Measurements from ENCODE around the gene PGK1. TPM values are rescaled to one million over a fixed set of nuclear protein-coding genes. Genes with fewer than 3 reads are reported as not detected.

PGK1 gene
- total and polyA plus RNA-seq, 9 of the 15 experiments (the other 6 are each of a cell fraction or from before 2014, with no cell fraction given), result 199 to 1,378 (median 378) TPM

DNA sequence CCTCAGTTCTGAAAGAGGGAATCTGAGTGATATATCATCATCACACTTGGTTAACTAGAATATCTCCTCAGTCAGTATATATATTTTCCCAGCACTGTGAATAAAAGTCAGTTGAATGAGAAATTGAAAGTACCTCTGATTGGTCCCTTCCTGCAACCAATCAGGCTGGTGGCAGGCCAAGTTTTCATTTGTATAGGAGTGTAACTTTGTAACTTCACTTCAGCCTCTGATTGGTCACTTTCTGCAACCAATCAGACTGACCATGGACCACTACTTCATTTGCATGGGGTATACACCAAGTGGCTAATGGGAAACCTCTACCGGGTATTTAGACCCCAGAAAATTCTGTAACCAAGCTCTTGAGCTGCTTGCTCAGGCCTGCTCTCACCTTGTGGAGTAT is 2.0 kb upstream of the PGK1 start:
- WGBS (ENCODE audit: insufficient coverage, low coverage, missing lambda C conversion rate), result no CpG with 5 or more reads among the region's 1 CpG
- ChIA-PET POLR2A (no interaction called here), CTCF (ENCODE audit: low intra/inter-chr PET ratio) (no interaction called here)
- H3K79me2 ChIP-seq (ENCODE audit: control insufficient read depth, insufficient read depth, low read length), result peaks cover 31% of the 10 kb centered on the region
- no TSS peak for BruUV-seq (replicated peaks)
- in situ Hi-C loops (cut with MboI), result no loop called here
- no peak overlapping the region for H3K4me2 ChIP-seq (ENCODE audit: insufficient read depth, low read length)
- no peak overlapping the region for H2AFZ ChIP-seq (ENCODE audit: low read depth, low read length)
- H4K20me1 ChIP-seq (replicated peaks; ENCODE audit: control insufficient read depth, insufficient read depth, low read length), result peaks cover 22% of the 10 kb centered on the region
- no peak for DNase-seq (ENCODE audit: extremely low read depth in 1 of 4, low spot score in 3 of 4)
- no peaks in the 10 kb centered on the region for H3K27me3 ChIP-seq (ENCODE audit: control insufficient read depth in 2 of 2, insufficient read depth in 2 of 2, low read length in 2 of 2)
- H3K9me1 ChIP-seq (ENCODE audit: control insufficient read depth, insufficient read depth, low read length), result no peaks in the 10 kb centered on the region
- no peak overlapping the region for H3K4me3 ChIP-seq
- FAIRE-seq, result no peak
- intact Hi-C loops (cut with micrococcal nuclease), result loop anchor here (5.0 kb wide), 1 partner anchor 205 kb away; the partner anchor contains the start of genes COX7B and MAGT1
- no peak overlapping the region for H3K27ac ChIP-seq (ENCODE audit: extremely low read depth, low read depth, low read length)
- ATAC-seq, result no peak
- H3K4me1 ChIP-seq (replicated peaks in 1 of 2; ENCODE audit: control insufficient read depth in 2 of 2, insufficient read depth in 2 of 2, low read length in 2 of 2), result peaks cover 5 to 6% of the 10 kb centered on the region in 2 experiments; a peak in 3 of 5 replicates
- H3K9ac ChIP-seq (ENCODE audit: insufficient read depth in 1 of 2, low read depth in 2 of 2, low read length in 2 of 2), result no peak overlapping the region
- H3K36me3 ChIP-seq (ENCODE audit: control insufficient read depth, insufficient read depth, low read length), result peaks cover 22% of the 10 kb centered on the region
- H3K9me3 ChIP-seq (replicated peaks; ENCODE audit: control insufficient read depth, insufficient read depth, low read depth, low read length), result no peaks in the 10 kb centered on the region
- TF ChIP-seq, protein P1, sequence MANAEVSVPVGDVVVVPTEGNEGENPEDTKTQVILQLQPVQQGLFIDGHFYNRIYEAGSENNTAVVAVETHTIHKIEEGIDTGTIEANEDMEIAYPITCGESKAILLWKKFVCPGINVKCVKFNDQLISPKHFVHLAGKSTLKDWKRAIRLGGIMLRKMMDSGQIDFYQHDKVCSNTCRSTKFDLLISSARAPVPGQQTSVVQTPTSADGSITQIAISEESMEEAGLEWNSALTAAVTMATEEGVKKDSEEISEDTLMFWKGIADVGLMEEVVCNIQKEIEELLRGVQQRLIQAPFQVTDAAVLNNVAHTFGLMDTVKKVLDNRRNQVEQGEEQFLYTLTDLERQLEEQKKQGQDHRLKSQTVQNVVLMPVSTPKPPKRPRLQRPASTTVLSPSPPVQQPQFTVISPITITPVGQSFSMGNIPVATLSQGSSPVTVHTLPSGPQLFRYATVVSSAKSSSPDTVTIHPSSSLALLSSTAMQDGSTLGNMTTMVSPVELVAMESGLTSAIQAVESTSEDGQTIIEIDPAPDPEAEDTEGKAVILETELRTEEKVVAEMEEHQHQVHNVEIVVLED (CRISPR knock-in tag; IDR thresholded peaks at IDR 0.05), result no peak
- no peak for TF ChIP-seq SP1 (CRISPR knock-in tag; IDR thresholded peaks at IDR 0.05)
- no peak for TF ChIP-seq ETV5 (CRISPR knock-in tag; IDR thresholded peaks at IDR 0.05; ENCODE audit: low read depth)
- TF ChIP-seq, protein P2, sequence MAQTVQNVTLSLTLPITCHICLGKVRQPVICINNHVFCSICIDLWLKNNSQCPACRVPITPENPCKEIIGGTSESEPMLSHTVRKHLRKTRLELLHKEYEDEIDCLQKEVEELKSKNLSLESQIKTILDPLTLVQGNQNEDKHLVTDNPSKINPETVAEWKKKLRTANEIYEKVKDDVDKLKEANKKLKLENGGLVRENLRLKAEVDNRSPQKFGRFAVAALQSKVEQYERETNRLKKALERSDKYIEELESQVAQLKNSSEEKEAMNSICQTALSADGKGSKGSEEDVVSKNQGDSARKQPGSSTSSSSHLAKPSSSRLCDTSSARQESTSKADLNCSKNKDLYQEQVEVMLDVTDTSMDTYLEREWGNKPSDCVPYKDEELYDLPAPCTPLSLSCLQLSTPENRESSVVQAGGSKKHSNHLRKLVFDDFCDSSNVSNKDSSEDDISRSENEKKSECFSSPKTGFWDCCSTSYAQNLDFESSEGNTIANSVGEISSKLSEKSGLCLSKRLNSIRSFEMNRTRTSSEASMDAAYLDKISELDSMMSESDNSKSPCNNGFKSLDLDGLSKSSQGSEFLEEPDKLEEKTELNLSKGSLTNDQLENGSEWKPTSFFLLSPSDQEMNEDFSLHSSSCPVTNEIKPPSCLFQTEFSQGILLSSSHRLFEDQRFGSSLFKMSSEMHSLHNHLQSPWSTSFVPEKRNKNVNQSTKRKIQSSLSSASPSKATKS (CRISPR knock-in tag; IDR thresholded peaks at IDR 0.05), result no peak
- no peak for TF ChIP-seq FUS (optimal IDR thresholded peaks at IDR 0.05; ENCODE audit: low read depth, low read length)
- TF ChIP-seq, protein P3, sequence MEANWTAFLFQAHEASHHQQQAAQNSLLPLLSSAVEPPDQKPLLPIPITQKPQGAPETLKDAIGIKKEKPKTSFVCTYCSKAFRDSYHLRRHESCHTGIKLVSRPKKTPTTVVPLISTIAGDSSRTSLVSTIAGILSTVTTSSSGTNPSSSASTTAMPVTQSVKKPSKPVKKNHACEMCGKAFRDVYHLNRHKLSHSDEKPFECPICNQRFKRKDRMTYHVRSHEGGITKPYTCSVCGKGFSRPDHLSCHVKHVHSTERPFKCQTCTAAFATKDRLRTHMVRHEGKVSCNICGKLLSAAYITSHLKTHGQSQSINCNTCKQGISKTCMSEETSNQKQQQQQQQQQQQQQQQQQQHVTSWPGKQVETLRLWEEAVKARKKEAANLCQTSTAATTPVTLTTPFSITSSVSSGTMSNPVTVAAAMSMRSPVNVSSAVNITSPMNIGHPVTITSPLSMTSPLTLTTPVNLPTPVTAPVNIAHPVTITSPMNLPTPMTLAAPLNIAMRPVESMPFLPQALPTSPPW (CRISPR knock-in tag; IDR thresholded peaks at IDR 0.05), result no peak
- TF ChIP-seq ZNF644 (tag; IDR thresholded peaks at IDR 0.05; ENCODE audit: low read depth), result no peak
- TF ChIP-seq ZNF41 (CRISPR knock-in tag; conservative IDR thresholded peaks at IDR 0.05), result no peak
- no peak for TF ChIP-seq CHD1 (IDR thresholded peaks at IDR 0.05; ENCODE audit: low read length)
- no peak for TF ChIP-seq TCF3 (CRISPR knock-in tag; IDR thresholded peaks at IDR 0.05)
- TF ChIP-seq, protein P4, sequence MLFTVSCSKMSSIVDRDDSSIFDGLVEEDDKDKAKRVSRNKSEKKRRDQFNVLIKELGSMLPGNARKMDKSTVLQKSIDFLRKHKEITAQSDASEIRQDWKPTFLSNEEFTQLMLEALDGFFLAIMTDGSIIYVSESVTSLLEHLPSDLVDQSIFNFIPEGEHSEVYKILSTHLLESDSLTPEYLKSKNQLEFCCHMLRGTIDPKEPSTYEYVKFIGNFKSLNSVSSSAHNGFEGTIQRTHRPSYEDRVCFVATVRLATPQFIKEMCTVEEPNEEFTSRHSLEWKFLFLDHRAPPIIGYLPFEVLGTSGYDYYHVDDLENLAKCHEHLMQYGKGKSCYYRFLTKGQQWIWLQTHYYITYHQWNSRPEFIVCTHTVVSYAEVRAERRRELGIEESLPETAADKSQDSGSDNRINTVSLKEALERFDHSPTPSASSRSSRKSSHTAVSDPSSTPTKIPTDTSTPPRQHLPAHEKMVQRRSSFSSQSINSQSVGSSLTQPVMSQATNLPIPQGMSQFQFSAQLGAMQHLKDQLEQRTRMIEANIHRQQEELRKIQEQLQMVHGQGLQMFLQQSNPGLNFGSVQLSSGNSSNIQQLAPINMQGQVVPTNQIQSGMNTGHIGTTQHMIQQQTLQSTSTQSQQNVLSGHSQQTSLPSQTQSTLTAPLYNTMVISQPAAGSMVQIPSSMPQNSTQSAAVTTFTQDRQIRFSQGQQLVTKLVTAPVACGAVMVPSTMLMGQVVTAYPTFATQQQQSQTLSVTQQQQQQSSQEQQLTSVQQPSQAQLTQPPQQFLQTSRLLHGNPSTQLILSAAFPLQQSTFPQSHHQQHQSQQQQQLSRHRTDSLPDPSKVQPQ (CRISPR knock-in tag; IDR thresholded peaks at IDR 0.05; ENCODE audit: borderline replicate concordance), result no peak
- TF ChIP-seq ILF3 (IDR thresholded peaks at IDR 0.05; ENCODE audit: borderline replicate concordance), result no peak
- TF ChIP-seq ZNF23 (CRISPR knock-in tag; IDR thresholded peaks at IDR 0.05), result no peak
- TF ChIP-seq, protein P5, sequence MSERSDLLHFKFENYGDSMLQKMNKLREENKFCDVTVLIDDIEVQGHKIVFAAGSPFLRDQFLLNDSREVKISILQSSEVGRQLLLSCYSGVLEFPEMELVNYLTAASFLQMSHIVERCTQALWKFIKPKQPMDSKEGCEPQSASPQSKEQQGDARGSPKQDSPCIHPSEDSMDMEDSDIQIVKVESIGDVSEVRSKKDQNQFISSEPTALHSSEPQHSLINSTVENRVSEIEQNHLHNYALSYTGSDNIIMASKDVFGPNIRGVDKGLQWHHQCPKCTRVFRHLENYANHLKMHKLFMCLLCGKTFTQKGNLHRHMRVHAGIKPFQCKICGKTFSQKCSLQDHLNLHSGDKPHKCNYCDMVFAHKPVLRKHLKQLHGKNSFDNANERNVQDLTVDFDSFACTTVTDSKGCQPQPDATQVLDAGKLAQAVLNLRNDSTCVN (CRISPR knock-in tag; IDR thresholded peaks at IDR 0.05), result no peak

Data from K562 (cell line).